ENCODE measurements around the gene PEX14. TPM values are rescaled to one million over a fixed set of nuclear protein-coding genes. Genes with fewer than 3 reads are reported as not detected.

The PEX14 gene
- total and polyA plus RNA-seq, 2 experiments from 2014 or later, result 17.6 to 19.6 TPM

GRCh38 chr1:10613340-10613739 is 138.6 kb downstream of the PEX14 start (continued):
- TF ChIP-seq REST (IDR thresholded peaks at IDR 0.05; ENCODE audit: unreplicated experiment), result no peak
- TF ChIP-seq, protein P1, sequence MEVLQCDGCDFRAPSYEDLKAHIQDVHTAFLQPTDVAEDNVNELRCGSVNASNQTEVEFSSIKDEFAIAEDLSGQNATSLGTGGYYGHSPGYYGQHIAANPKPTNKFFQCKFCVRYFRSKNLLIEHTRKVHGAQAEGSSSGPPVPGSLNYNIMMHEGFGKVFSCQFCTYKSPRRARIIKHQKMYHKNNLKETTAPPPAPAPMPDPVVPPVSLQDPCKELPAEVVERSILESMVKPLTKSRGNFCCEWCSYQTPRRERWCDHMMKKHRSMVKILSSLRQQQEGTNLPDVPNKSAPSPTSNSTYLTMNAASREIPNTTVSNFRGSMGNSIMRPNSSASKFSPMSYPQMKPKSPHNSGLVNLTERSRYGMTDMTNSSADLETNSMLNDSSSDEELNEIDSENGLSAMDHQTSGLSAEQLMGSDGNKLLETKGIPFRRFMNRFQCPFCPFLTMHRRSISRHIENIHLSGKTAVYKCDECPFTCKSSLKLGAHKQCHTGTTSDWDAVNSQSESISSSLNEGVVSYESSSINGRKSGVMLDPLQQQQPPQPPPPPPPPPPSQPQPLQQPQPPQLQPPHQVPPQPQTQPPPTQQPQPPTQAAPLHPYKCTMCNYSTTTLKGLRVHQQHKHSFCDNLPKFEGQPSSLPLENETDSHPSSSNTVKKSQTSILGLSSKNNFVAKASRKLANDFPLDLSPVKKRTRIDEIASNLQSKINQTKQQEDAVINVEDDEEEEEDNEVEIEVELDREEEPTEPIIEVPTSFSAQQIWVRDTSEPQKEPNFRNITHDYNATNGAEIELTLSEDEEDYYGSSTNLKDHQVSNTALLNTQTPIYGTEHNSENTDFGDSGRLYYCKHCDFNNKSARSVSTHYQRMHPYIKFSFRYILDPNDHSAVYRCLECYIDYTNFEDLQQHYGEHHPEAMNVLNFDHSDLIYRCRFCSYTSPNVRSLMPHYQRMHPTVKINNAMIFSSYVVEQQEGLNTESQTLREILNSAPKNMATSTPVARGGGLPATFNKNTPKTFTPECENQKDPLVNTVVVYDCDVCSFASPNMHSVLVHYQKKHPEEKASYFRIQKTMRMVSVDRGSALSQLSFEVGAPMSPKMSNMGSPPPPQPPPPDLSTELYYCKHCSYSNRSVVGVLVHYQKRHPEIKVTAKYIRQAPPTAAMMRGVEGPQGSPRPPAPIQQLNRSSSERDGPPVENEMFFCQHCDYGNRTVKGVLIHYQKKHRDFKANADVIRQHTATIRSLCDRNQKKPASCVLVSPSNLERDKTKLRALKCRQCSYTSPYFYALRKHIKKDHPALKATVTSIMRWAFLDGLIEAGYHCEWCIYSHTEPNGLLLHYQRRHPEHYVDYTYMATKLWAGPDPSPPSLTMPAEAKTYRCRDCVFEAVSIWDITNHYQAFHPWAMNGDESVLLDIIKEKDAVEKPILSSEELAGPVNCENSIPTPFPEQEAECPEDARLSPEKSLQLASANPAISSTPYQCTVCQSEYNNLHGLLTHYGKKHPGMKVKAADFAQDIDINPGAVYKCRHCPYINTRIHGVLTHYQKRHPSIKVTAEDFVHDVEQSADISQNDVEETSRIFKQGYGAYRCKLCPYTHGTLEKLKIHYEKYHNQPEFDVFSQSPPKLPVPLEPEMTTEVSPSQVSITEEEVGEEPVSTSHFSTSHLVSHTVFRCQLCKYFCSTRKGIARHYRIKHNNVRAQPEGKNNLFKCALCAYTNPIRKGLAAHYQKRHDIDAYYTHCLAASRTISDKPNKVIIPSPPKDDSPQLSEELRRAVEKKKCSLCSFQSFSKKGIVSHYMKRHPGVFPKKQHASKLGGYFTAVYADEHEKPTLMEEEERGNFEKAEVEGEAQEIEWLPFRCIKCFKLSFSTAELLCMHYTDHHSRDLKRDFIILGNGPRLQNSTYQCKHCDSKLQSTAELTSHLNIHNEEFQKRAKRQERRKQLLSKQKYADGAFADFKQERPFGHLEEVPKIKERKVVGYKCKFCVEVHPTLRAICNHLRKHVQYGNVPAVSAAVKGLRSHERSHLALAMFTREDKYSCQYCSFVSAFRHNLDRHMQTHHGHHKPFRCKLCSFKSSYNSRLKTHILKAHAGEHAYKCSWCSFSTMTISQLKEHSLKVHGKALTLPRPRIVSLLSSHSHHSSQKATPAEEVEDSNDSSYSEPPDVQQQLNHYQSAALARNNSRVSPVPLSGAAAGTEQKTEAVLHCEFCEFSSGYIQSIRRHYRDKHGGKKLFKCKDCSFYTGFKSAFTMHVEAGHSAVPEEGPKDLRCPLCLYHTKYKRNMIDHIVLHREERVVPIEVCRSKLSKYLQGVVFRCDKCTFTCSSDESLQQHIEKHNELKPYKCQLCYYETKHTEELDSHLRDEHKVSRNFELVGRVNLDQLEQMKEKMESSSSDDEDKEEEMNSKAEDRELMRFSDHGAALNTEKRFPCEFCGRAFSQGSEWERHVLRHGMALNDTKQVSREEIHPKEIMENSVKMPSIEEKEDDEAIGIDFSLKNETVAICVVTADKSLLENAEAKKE (CRISPR knock-in tag; IDR thresholded peaks at IDR 0.05), result no peak
- no peak for TF ChIP-seq ZNF114 (CRISPR knock-in tag; IDR thresholded peaks at IDR 0.05)

DNA sequence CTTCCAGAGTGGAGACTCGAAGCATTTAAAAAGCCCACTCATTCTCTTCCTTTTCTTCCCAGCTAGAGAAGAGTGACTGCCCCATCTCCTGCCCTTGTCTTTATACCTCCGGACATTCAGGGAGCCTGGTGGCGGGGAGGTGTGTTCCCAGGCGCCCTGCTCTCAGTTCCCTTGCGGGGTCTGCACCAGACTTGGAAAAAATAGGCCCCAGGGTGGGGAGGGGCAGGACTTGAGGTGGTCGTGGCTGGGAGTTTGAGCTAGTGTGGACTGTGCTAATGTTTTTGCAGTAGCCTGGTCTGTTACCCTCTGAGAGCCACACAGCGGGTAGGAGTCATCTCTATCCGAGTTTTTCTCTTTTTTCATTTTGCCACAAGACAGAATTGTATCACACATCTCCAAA is 139.1 kb downstream of the PEX14 start:
- H3K27ac ChIP-seq (ENCODE audit: low read depth), result no peak overlapping the region
- no peaks in the 10 kb centered on the region for H3K36me3 Mint-ChIP-seq (ENCODE audit: low read depth)
- H3K4me1 ChIP-seq (ENCODE audit: insufficient read depth), result no peaks in the 10 kb centered on the region; the same call in 1 of the 2 replicates
- H3K27me3 Mint-ChIP-seq (ENCODE audit: insufficient read depth, low read depth, poor library complexity), result peaks cover 7% of the 10 kb centered on the region
- TF ChIP-seq EZH2phosphoT487 (IDR thresholded peaks at IDR 0.05; ENCODE audit: unreplicated experiment), result no peak
- no peak for TF ChIP-seq STAT1 (IDR thresholded peaks at IDR 0.05; ENCODE audit: unreplicated experiment)
- H3K27me3 ChIP-seq (ENCODE audit: insufficient read depth), result no peaks in the 10 kb centered on the region
- H3K9me3 Mint-ChIP-seq, result no peaks in the 10 kb centered on the region; the same call in 2 of the 3 replicates
- no peaks in the 10 kb centered on the region for H4K20me1 ChIP-seq (replicated peaks; ENCODE audit: insufficient read depth)
- no peak for ATAC-seq
- no peak overlapping the region for H2AFZ ChIP-seq
- no peak overlapping the region for H3K4me3 ChIP-seq
- no peaks in the 10 kb centered on the region for H3K79me2 ChIP-seq (replicated peaks; ENCODE audit: insufficient read depth)
- no peak overlapping the region for H3K4me3 Mint-ChIP-seq
- no peak for DNase-seq (ENCODE audit: low spot score)
- no peak overlapping the region; the same call in 1 of the 2 replicates for H3K27ac Mint-ChIP-seq
- no peaks in the 10 kb centered on the region for H3K36me3 ChIP-seq (ENCODE audit: insufficient read depth)
- no peak overlapping the region for H3K4me2 ChIP-seq
- H3K9me2 ChIP-seq (ENCODE audit: insufficient read depth), result no peaks in the 10 kb centered on the region
- H3K4me1 Mint-ChIP-seq, result peaks cover 26% of the 10 kb centered on the region
- H3F3A ChIP-seq (replicated peaks; ENCODE audit: low read depth), result no peaks in the 10 kb centered on the region

Measured in GM23338 (cell line).